ENCODE data around the gene CYP39A1.

- TF ChIP-seq CTCF (IDR thresholded peaks at IDR 0.05) = no peak
- no peak for TF ChIP-seq POLR2AphosphoS5 (IDR thresholded peaks at IDR 0.05)
- TF ChIP-seq POLR2A (IDR thresholded peaks at IDR 0.05) = no peak
These were observed 35.0 kb upstream of the CYP39A1 start, which contains the start of gene TDRD6 for GRCh38 chr6:46687619-46688097.

Measured in stomach (tissue), 4 donors.